GM23338 (cell line): ENCODE results near the gene OTUD5. TPM values are rescaled to one million over a fixed set of nuclear protein-coding genes. Genes with fewer than 3 reads are reported as not detected.

Experiments used
- ATAC-seq: fragments of 200-7000 bp; cut with Tn5 transposase; 3 replicates; pipeline ENCODE4 v1.9.1; 2020
- DNase-seq: peaks from one replicate; pipeline ENCODE4 v3.0.0-alpha.2; 2015; ENCODE audit warnings: low spot score
- H2AFZ ChIP-seq: fragments of 200-600 bp; sonication (generic); 2 replicates; pipeline ENCODE4 v1.8.0; 2016; ENCODE audit warnings: antibody characterized with exemption, mild to moderate bottlenecking, moderate library complexity
- H3F3A ChIP-seq: fragments of 200-600 bp; sonication (generic); replicated peaks from 2 replicates; pipeline ENCODE4 v1.8.0; 2017; ENCODE audit warnings: antibody characterized with exemption, mixed run types, low read depth
- H3K27ac ChIP-seq: fragments of 200-600 bp; sonication (generic); 2 replicates; pipeline ENCODE4 v1.6.1; 2016; ENCODE audit warnings: low read depth
- H3K27me3 ChIP-seq: fragments of 200-600 bp; sonication (generic); 2 replicates; pipeline ENCODE4 v1.8.0; 2016; ENCODE audit warnings: mild to moderate bottlenecking, mixed run types, moderate library complexity; ENCODE audit not compliant: insufficient read depth
- H3K36me3 ChIP-seq: fragments of 200-600 bp; sonication (generic); 2 replicates; pipeline ENCODE4 v1.8.0; 2016; ENCODE audit warnings: mild to moderate bottlenecking; ENCODE audit not compliant: insufficient read depth
- H3K4me1 ChIP-seq: fragments of 200-600 bp; sonication (generic); 2 replicates; pipeline ENCODE4 v1.8.0; 2016; ENCODE audit warnings: mild to moderate bottlenecking, moderate library complexity; ENCODE audit not compliant: insufficient read depth
- H3K4me2 ChIP-seq: fragments of 200-600 bp; sonication (generic); 2 replicates; pipeline ENCODE4 v1.7.1; 2017; ENCODE audit warnings: mixed run types
- H3K4me3 ChIP-seq: fragments of 200-600 bp; sonication (generic); 2 replicates; pipeline ENCODE4 v1.6.1; 2016; ENCODE audit warnings: mixed run types
- H3K79me2 ChIP-seq: fragments of 200-600 bp; sonication (generic); replicated peaks from 2 replicates; pipeline ENCODE4 v1.8.0; 2017; ENCODE audit warnings: mild to moderate bottlenecking; ENCODE audit not compliant: insufficient read depth
- H3K9me2 ChIP-seq: fragments of 200-600 bp; sonication (generic); 2 replicates; pipeline ENCODE4 v1.8.0; 2017; ENCODE audit not compliant: insufficient read depth
- H4K20me1 ChIP-seq: fragments of 200-600 bp; sonication (generic); replicated peaks from 2 replicates; pipeline ENCODE4 v1.8.0; 2017; ENCODE audit warnings: mild to moderate bottlenecking; ENCODE audit not compliant: insufficient read depth
- H3K27ac Mint-ChIP-seq: 2 replicates; pipeline ENCODE4 v1.8.0; 2020; ENCODE audit warnings: inconsistent platforms, mild to moderate bottlenecking, moderate library complexity, mixed read lengths
- H3K27me3 Mint-ChIP-seq: 3 replicates; pipeline ENCODE4 v1.8.0; 2022; ENCODE audit warnings: low read depth, mild to moderate bottlenecking, moderate library complexity, mixed read lengths, inconsistent platforms; ENCODE audit not compliant: insufficient read depth, poor library complexity
- H3K36me3 Mint-ChIP-seq: 3 replicates; pipeline ENCODE4 v1.8.0; 2021; ENCODE audit warnings: low read depth, mild to moderate bottlenecking, inconsistent platforms, moderate library complexity, mixed read lengths
- H3K4me1 Mint-ChIP-seq: 3 replicates; pipeline ENCODE4 v1.8.0; 2020; ENCODE audit warnings: mild to moderate bottlenecking, inconsistent platforms, mixed read lengths
- H3K4me3 Mint-ChIP-seq: 3 replicates; pipeline ENCODE4 v1.8.0; 2021; ENCODE audit warnings: moderate library complexity, mild to moderate bottlenecking, inconsistent platforms, mixed read lengths
- H3K9me3 Mint-ChIP-seq: 3 replicates; pipeline ENCODE4 v1.8.0; 2020; ENCODE audit warnings: moderate library complexity, mild to moderate bottlenecking, inconsistent platforms, mixed read lengths
- CREB1 ChIP-seq: fragments of 250-450 bp; sonication (Bioruptor Pico); IDR thresholded peaks from 2 replicates; pipeline ENCODE4 v1.5.0; 2020; ENCODE audit warnings: low read depth, mild to moderate bottlenecking, moderate library complexity
- EZH2 ChIP-seq: fragments of 200-600 bp; sonication (generic); IDR thresholded peaks from one replicate; pipeline ENCODE4 v1.8.0; 2017; ENCODE audit warnings: antibody characterized with exemption, mild to moderate bottlenecking, low read depth; ENCODE audit not compliant: unreplicated experiment
- EZH2phosphoT487 ChIP-seq: fragments of 200-600 bp; sonication (generic); IDR thresholded peaks from one replicate; pipeline ENCODE4 v1.8.1; 2018; ENCODE audit warnings: antibody characterized with exemption; ENCODE audit not compliant: unreplicated experiment
- JUNB ChIP-seq: IDR thresholded peaks from one replicate; pipeline ENCODE4 v1.6.1; 2016; ENCODE audit warnings: antibody characterized with exemption; ENCODE audit not compliant: unreplicated experiment
- NANOG ChIP-seq: IDR thresholded peaks from 2 replicates; pipeline ENCODE4 v1.6.1; 2016; ENCODE audit warnings: antibody characterized with exemption, borderline replicate concordance
- STAT1 ChIP-seq: IDR thresholded peaks from one replicate; pipeline ENCODE4 v1.6.1; 2016; ENCODE audit warnings: antibody characterized with exemption; ENCODE audit not compliant: unreplicated experiment
- ZNF114 ChIP-seq: fragments of 250-450 bp; sonication (Bioruptor Pico); IDR thresholded peaks from 2 replicates; pipeline ENCODE4 v1.5.0; 2020; ENCODE audit warnings: mild to moderate bottlenecking, moderate library complexity
- ZNF331 ChIP-seq: fragments of 250-450 bp; sonication (Bioruptor Pico); IDR thresholded peaks from 2 replicates; pipeline ENCODE4 v1.5.0; 2020; ENCODE audit warnings: low read depth, mild to moderate bottlenecking, moderate library complexity
- polyA plus RNA-seq: library from polyadenylated mRNA; unstranded; fragments of >200 nt; fragmentation: Nextera tagmentation; extraction: Ambion mirVana; gene quantifications from 2 replicates; pipeline ENCODE4 v1.2.1, GENCODE V29; 2016
- total RNA-seq: library from RNA; depleted of rRNA; stranded (reverse); fragments of >200 nt; shearing (Covaris generic); gene quantifications from 2 replicates; pipeline ENCODE4 v1.2.3, GENCODE V29; 2014
- TF ChIP-seq, protein P1 (sequence below), 2 experiments: fragments of 200-600 bp in 1 of 2; sonication (generic) in 1 of 2; conservative IDR thresholded peaks; 2 replicates each; pipeline versions ENCODE4 v1.5.1 to v1.6.1; 2016 to 2017; ENCODE audit warnings: antibody characterized with exemption in 2 of 2, low read depth in 2 of 2, mild to moderate bottlenecking in 2 of 2, moderate library complexity in 1 of 2
- TF ChIP-seq, protein P2 (sequence below): fragments of 250-450 bp; sonication (Bioruptor Pico); IDR thresholded peaks from 2 replicates; pipeline ENCODE4 v1.5.0; 2020; ENCODE audit warnings: mild to moderate bottlenecking, moderate library complexity
- TF ChIP-seq, protein P3 (sequence below): IDR thresholded peaks from one replicate; pipeline ENCODE4 v1.6.1; 2018; ENCODE audit warnings: antibody characterized with exemption; ENCODE audit not compliant: unreplicated experiment
- TF ChIP-seq, protein P4 (sequence below): IDR thresholded peaks from 2 replicates; pipeline ENCODE4 v1.6.1; 2016; ENCODE audit warnings: antibody characterized with exemption

OTUD5 gene
- total and polyA plus RNA-seq, 2 experiments from 2014 or later = 23.5 to 56.5 TPM

DNA sequence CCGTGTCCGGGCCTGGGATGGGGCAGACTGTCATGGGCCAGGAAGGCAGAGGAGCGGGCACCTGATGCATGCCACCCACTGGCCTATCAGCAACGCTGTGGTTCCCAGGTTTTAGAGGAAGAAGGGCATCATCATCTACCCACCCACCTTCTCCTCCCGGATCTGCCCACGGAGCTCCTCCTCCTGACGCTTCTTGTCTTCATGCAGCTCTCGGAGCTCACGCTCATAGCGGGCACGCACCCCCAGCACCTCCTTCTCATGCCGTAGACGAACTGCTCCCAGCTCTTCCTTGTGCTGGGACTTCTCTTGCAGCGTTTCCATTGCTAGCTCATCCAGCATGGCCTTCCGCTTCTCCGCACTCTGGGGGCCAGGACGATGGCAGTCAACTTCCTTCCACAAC, 25.7 kb upstream of the OTUD5 start:
- DNase-seq (no peak), ATAC-seq (no peak)
- H3K4me3 Mint-ChIP-seq = no peak overlapping the region
- no peaks in the 10 kb centered on the region for H3K4me1 Mint-ChIP-seq
- no peaks in the 10 kb centered on the region for H3K4me1 ChIP-seq
- no peak overlapping the region for H3K27ac ChIP-seq
- H3K79me2 ChIP-seq = no peaks in the 10 kb centered on the region
- H3K27me3 Mint-ChIP-seq = peaks cover 4% of the 10 kb centered on the region
- TF ChIP-seq EZH2phosphoT487 = no peak
- TF ChIP-seq CREB1 (CRISPR knock-in tag) = no peak
- TF ChIP-seq, protein P1, sequence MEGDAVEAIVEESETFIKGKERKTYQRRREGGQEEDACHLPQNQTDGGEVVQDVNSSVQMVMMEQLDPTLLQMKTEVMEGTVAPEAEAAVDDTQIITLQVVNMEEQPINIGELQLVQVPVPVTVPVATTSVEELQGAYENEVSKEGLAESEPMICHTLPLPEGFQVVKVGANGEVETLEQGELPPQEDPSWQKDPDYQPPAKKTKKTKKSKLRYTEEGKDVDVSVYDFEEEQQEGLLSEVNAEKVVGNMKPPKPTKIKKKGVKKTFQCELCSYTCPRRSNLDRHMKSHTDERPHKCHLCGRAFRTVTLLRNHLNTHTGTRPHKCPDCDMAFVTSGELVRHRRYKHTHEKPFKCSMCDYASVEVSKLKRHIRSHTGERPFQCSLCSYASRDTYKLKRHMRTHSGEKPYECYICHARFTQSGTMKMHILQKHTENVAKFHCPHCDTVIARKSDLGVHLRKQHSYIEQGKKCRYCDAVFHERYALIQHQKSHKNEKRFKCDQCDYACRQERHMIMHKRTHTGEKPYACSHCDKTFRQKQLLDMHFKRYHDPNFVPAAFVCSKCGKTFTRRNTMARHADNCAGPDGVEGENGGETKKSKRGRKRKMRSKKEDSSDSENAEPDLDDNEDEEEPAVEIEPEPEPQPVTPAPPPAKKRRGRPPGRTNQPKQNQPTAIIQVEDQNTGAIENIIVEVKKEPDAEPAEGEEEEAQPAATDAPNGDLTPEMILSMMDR (conservative IDR thresholded peaks at IDR 0.05; ENCODE audit: low read depth in 2 of 2) = no peak
- TF ChIP-seq JUNB = no peak
- TF ChIP-seq, protein P2, sequence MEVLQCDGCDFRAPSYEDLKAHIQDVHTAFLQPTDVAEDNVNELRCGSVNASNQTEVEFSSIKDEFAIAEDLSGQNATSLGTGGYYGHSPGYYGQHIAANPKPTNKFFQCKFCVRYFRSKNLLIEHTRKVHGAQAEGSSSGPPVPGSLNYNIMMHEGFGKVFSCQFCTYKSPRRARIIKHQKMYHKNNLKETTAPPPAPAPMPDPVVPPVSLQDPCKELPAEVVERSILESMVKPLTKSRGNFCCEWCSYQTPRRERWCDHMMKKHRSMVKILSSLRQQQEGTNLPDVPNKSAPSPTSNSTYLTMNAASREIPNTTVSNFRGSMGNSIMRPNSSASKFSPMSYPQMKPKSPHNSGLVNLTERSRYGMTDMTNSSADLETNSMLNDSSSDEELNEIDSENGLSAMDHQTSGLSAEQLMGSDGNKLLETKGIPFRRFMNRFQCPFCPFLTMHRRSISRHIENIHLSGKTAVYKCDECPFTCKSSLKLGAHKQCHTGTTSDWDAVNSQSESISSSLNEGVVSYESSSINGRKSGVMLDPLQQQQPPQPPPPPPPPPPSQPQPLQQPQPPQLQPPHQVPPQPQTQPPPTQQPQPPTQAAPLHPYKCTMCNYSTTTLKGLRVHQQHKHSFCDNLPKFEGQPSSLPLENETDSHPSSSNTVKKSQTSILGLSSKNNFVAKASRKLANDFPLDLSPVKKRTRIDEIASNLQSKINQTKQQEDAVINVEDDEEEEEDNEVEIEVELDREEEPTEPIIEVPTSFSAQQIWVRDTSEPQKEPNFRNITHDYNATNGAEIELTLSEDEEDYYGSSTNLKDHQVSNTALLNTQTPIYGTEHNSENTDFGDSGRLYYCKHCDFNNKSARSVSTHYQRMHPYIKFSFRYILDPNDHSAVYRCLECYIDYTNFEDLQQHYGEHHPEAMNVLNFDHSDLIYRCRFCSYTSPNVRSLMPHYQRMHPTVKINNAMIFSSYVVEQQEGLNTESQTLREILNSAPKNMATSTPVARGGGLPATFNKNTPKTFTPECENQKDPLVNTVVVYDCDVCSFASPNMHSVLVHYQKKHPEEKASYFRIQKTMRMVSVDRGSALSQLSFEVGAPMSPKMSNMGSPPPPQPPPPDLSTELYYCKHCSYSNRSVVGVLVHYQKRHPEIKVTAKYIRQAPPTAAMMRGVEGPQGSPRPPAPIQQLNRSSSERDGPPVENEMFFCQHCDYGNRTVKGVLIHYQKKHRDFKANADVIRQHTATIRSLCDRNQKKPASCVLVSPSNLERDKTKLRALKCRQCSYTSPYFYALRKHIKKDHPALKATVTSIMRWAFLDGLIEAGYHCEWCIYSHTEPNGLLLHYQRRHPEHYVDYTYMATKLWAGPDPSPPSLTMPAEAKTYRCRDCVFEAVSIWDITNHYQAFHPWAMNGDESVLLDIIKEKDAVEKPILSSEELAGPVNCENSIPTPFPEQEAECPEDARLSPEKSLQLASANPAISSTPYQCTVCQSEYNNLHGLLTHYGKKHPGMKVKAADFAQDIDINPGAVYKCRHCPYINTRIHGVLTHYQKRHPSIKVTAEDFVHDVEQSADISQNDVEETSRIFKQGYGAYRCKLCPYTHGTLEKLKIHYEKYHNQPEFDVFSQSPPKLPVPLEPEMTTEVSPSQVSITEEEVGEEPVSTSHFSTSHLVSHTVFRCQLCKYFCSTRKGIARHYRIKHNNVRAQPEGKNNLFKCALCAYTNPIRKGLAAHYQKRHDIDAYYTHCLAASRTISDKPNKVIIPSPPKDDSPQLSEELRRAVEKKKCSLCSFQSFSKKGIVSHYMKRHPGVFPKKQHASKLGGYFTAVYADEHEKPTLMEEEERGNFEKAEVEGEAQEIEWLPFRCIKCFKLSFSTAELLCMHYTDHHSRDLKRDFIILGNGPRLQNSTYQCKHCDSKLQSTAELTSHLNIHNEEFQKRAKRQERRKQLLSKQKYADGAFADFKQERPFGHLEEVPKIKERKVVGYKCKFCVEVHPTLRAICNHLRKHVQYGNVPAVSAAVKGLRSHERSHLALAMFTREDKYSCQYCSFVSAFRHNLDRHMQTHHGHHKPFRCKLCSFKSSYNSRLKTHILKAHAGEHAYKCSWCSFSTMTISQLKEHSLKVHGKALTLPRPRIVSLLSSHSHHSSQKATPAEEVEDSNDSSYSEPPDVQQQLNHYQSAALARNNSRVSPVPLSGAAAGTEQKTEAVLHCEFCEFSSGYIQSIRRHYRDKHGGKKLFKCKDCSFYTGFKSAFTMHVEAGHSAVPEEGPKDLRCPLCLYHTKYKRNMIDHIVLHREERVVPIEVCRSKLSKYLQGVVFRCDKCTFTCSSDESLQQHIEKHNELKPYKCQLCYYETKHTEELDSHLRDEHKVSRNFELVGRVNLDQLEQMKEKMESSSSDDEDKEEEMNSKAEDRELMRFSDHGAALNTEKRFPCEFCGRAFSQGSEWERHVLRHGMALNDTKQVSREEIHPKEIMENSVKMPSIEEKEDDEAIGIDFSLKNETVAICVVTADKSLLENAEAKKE (CRISPR knock-in tag) = no peak
- TF ChIP-seq, protein P3, sequence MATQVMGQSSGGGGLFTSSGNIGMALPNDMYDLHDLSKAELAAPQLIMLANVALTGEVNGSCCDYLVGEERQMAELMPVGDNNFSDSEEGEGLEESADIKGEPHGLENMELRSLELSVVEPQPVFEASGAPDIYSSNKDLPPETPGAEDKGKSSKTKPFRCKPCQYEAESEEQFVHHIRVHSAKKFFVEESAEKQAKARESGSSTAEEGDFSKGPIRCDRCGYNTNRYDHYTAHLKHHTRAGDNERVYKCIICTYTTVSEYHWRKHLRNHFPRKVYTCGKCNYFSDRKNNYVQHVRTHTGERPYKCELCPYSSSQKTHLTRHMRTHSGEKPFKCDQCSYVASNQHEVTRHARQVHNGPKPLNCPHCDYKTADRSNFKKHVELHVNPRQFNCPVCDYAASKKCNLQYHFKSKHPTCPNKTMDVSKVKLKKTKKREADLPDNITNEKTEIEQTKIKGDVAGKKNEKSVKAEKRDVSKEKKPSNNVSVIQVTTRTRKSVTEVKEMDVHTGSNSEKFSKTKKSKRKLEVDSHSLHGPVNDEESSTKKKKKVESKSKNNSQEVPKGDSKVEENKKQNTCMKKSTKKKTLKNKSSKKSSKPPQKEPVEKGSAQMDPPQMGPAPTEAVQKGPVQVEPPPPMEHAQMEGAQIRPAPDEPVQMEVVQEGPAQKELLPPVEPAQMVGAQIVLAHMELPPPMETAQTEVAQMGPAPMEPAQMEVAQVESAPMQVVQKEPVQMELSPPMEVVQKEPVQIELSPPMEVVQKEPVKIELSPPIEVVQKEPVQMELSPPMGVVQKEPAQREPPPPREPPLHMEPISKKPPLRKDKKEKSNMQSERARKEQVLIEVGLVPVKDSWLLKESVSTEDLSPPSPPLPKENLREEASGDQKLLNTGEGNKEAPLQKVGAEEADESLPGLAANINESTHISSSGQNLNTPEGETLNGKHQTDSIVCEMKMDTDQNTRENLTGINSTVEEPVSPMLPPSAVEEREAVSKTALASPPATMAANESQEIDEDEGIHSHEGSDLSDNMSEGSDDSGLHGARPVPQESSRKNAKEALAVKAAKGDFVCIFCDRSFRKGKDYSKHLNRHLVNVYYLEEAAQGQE = no peak
- TF ChIP-seq, protein P4, sequence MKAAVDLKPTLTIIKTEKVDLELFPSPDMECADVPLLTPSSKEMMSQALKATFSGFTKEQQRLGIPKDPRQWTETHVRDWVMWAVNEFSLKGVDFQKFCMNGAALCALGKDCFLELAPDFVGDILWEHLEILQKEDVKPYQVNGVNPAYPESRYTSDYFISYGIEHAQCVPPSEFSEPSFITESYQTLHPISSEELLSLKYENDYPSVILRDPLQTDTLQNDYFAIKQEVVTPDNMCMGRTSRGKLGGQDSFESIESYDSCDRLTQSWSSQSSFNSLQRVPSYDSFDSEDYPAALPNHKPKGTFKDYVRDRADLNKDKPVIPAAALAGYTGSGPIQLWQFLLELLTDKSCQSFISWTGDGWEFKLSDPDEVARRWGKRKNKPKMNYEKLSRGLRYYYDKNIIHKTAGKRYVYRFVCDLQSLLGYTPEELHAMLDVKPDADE = no peak
- no peak for TF ChIP-seq STAT1
- no peak for TF ChIP-seq ZNF331 (CRISPR knock-in tag)
- TF ChIP-seq NANOG = no peak
- no peak for TF ChIP-seq ZNF114 (CRISPR knock-in tag)
- no peak for TF ChIP-seq EZH2
- H3K4me2 ChIP-seq = no peak overlapping the region
- H3K4me3 ChIP-seq = no peak overlapping the region
- no peaks in the 10 kb centered on the region; the same call in 2 of the 3 replicates for H3K9me3 Mint-ChIP-seq
- H2AFZ ChIP-seq = no peak overlapping the region
- H3F3A ChIP-seq = no peaks in the 10 kb centered on the region
- no peaks in the 10 kb centered on the region for H3K9me2 ChIP-seq
- H3K36me3 Mint-ChIP-seq = peaks cover 62% of the 10 kb centered on the region
- no peaks in the 10 kb centered on the region for H3K27me3 ChIP-seq
- H3K36me3 ChIP-seq = peaks cover 10% of the 10 kb centered on the region; the same call in 1 of the 2 replicates
- no peaks in the 10 kb centered on the region for H4K20me1 ChIP-seq
- H3K27ac Mint-ChIP-seq = no peak overlapping the region
